Heart right ventricle (tissue), 16 donors: ENCODE results near the gene E2F8. TPM values are rescaled to one million over a fixed set of nuclear protein-coding genes. Genes with fewer than 3 reads are reported as not detected.

Experiments used
- ATAC-seq, 8 donors: fragments of 200-7000 bp; cut with Tn5 transposase; one replicate each; pipeline ENCODE4 v1.9.1; 2020; ENCODE audit warnings: mild to moderate bottlenecking in 8 of 8, moderate library complexity in 8 of 8, moderate number of reproducible peaks in 1 of 8
- DNase-seq, 2 donors: peaks; one replicate each; pipeline ENCODE4 v3.0.0-alpha.2; 2020
- H3K27ac ChIP-seq, 10 donors: fragments of 200-600 bp; sonication (generic) in 2 of 10; one replicate each; pipeline versions ENCODE4 v1.5.0 to v1.8.0; 2020 to 2022; ENCODE audit warnings: mild to moderate bottlenecking in 3 of 10
- H3K27me3 ChIP-seq, 7 donors: fragments of 200-600 bp; one replicate each; pipeline ENCODE4 v1.8.0; 2021 to 2022; ENCODE audit warnings: mild to moderate bottlenecking in 2 of 7
- H3K36me3 ChIP-seq, 9 donors: fragments of 200-600 bp; sonication (generic) in 1 of 9; one replicate each; pipeline versions ENCODE4 v1.5.0 to v1.8.0; 2020 to 2022; ENCODE audit warnings: mild to moderate bottlenecking in 2 of 9
- H3K4me1 ChIP-seq, 9 donors: fragments of 200-600 bp; sonication (generic) in 1 of 9; one replicate each; pipeline versions ENCODE4 v1.5.0 to v1.8.0; 2020 to 2022; ENCODE audit warnings: mild to moderate bottlenecking in 4 of 9
- H3K4me3 ChIP-seq, 10 donors: fragments of 200-600 bp; sonication (generic) in 2 of 10; one replicate each; pipeline versions ENCODE4 v1.5.0 to v1.8.0; 2020 to 2022; ENCODE audit warnings: mild to moderate bottlenecking in 7 of 10, moderate library complexity in 2 of 10
- H3K9me3 ChIP-seq, 11 donors: fragments of 200-600 bp in 10 of 11; sonication (generic) in 2 of 11; one replicate each; pipeline versions ENCODE4 v1.5.0 to v1.8.0; 2013 to 2022; ENCODE audit warnings: mild to moderate bottlenecking in 2 of 11, control low read depth in 1 of 11, moderate library complexity in 1 of 11
- WGBS, 2 donors: extraction: QIAGEN DNeasy Blood & Tissue Kit; methylation state at CpG; one replicate each; pipeline ENCODE4 v1.1.7; 2013; ENCODE audit warnings: inconsistent platforms in 1 of 2; 5-methylcytosine and 5-hydroxymethylcytosine counted together
- intact Hi-C, 10 donors: fragments of 100-400 bp; cut with DNase I; formaldehyde crosslinking; loops; one replicate each; pipeline versions ENCODE4 v1.11.1 to v1.14.2; 2022
- polyA plus RNA-seq, 2 donors: library from polyadenylated mRNA; stranded (reverse); fragments of 200-250 nt; gene quantifications; one replicate each; pipeline ENCODE4 v1.2.3, GENCODE V29; 2013
- total RNA-seq, 10 donors: library from RNA; stranded (reverse); fragmentation: NEBNext Ultra II Directional in 3 of 10; extraction: Animal tissue kit (Norgen Biotek cat#: 25700) in 3 of 10; gene quantifications; one replicate each; pipeline versions ENCODE4 v1.2.1 to v1.2.4, GENCODE V29; 2021 to 2023
- TF ChIP-seq, protein P1 (sequence below), 9 donors: fragments of 200-600 bp; sonication (generic) in 2 of 9; IDR thresholded peaks; one replicate each; pipeline versions ENCODE4 v1.5.0 to v1.8.0; 2021 to 2022; ENCODE audit warnings: antibody characterized with exemption in 9 of 9, mild to moderate bottlenecking in 5 of 9, moderate library complexity in 1 of 9
- donor health status: Arrhythmogenic right ventricular cardiomyopathy.
- donor health status: ischemic (EF 13 %, LVEDD 7.1; RV severe dilation, severe dysfunction).
- donor health status: healthy with polysubstance abuse.
- donor health status: DM: no; HTN: yes; CAD: no.
- donor health status: DM: no; HTN: no; CAD: no.
- donor health status: ischemic (EF 25% LVEDD 6.9; RV normal size, moderate dysfunction).
- donor health status: ischemic (EF 25% LVEDD 5.7; RV mildly dilated, moderate dysfunction).
- donor health status: healthy.
- donor health status: DM: yes; HTN: yes; CAD: no.
- donor health status: Ischemic cardiomyopathy.
- donor health status: ischemic (EF 35%, LVEDD 5.7; RV mildly dilated, moderate dysfunction).
- donor health status: nonischemic (EF 11% LVEDD 7.7; RV severe dilation, severe dysfunction).
- donor health status: DM: yes; HTN: yes; CAD: no.
- donor health status: PGD.
- donor health status: ischemic (EF 29% LVEDD 5.4; RV normal size, mild dysfunction).
- donor health status: nonischemic (EF 23%, LVEDD 6.1; RV moderate dilation, normal function).

The E2F8 gene
- total and polyA plus RNA-seq, 12 donors = 0.73 to 5.0 (median 3.5) TPM

DNA sequence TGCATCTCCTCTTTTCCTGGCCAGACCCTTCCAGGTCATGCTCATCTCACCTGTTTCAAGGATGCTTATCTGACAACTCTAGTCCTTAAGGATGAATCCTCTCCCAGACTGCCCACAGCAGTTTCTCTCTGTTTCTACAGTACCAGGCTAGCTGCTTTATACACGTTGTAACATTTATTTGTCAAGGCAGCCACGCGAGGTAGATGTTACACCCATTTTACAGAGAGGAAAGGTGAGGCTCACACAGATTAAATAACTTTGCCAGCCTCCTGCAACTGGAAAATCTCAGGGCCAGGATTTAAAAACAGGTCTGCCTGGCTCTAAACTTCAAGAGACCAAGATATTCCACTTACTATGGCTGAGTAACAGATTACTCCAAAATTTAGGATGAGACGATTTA, 45.7 kb upstream of the E2F8 start:
- TF ChIP-seq, protein P1, sequence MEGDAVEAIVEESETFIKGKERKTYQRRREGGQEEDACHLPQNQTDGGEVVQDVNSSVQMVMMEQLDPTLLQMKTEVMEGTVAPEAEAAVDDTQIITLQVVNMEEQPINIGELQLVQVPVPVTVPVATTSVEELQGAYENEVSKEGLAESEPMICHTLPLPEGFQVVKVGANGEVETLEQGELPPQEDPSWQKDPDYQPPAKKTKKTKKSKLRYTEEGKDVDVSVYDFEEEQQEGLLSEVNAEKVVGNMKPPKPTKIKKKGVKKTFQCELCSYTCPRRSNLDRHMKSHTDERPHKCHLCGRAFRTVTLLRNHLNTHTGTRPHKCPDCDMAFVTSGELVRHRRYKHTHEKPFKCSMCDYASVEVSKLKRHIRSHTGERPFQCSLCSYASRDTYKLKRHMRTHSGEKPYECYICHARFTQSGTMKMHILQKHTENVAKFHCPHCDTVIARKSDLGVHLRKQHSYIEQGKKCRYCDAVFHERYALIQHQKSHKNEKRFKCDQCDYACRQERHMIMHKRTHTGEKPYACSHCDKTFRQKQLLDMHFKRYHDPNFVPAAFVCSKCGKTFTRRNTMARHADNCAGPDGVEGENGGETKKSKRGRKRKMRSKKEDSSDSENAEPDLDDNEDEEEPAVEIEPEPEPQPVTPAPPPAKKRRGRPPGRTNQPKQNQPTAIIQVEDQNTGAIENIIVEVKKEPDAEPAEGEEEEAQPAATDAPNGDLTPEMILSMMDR (IDR thresholded peaks at IDR 0.05) = no peak
- intact Hi-C loops = no loop called here
- H3K27me3 ChIP-seq = no peaks in the 10 kb centered on the region
- no peaks in the 10 kb centered on the region for H3K36me3 ChIP-seq
- H3K4me1 ChIP-seq = no peaks in the 10 kb centered on the region
- ATAC-seq (no peak), DNase-seq (no peak)
- no peak overlapping the region for H3K4me3 ChIP-seq
- 94% methylated on average over 4 of the region's 4 CpGs for WGBS, 2 donors
- no peaks in the 10 kb centered on the region for H3K9me3 ChIP-seq
- no peak overlapping the region for H3K27ac ChIP-seq

DNA sequence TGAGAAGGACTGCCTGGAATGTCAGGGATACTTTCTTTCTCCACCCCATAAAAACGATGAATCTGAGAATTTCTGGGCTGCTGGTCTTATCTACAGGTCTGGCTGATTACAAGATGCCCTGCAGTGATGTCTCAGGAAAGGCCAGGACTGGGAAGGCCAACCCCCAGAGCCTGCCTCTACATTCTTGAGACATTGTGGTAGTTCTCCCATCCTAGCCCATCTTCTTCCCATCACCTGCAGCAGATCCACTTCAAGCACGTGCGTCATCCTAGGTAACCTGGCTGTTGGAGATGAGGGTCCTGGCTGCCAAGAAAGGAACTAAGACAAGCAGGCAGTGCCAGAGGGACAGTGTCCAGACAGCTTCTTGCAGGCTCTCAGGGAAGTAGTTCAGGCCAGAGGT, 44.1 kb upstream of the E2F8 start:
- no peaks in the 10 kb centered on the region for H3K27me3 ChIP-seq
- H3K36me3 ChIP-seq = no peaks in the 10 kb centered on the region
- H3K27ac ChIP-seq = no peak overlapping the region
- WGBS, 2 donors = 60 to 66% methylated on average over 3 of the region's 3 CpGs
- no peaks in the 10 kb centered on the region for H3K4me1 ChIP-seq
- DNase-seq (no peak), ATAC-seq (no peak)
- no peaks in the 10 kb centered on the region for H3K9me3 ChIP-seq
- TF ChIP-seq, protein P1 (IDR thresholded peaks at IDR 0.05) = no peak
- no peak overlapping the region for H3K4me3 ChIP-seq
- intact Hi-C loops = no loop called here

DNA sequence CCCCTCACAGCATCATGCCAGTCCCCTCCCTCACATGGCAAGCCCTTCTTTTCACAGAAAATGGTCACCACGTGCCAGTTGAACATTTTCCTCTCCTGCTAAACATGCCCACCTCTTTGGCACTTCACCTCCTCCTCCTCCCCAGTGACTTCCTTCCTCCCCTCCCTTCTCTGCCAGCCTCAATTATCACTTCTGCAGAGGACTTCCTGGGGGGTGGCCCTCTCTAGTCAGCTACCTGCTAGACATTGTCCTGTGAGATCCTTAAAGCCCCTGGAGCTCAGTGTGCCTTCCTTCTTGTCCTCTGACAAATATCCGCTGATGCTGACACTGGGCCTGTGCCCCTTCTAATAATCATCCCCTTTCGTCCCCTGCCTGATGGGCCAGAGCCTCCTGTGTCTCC, 43.2 kb upstream of the E2F8 start:
- ATAC-seq = no peak
- Histone ChIP-seq H3K27ac (no peak overlapping the region), H3K9me3 (no peaks in the 10 kb centered on the region), H3K36me3 (no peaks in the 10 kb centered on the region), H3K4me1 (no peaks in the 10 kb centered on the region), H3K27me3 (no peaks in the 10 kb centered on the region), H3K4me3 (no peak overlapping the region)
- TF ChIP-seq, protein P1 (IDR thresholded peaks at IDR 0.05) = no peak
- 54 to 63% methylated on average over 3 of the region's 3 CpGs for WGBS, 2 donors
- intact Hi-C loops = no loop called here
- no peak for DNase-seq

DNA sequence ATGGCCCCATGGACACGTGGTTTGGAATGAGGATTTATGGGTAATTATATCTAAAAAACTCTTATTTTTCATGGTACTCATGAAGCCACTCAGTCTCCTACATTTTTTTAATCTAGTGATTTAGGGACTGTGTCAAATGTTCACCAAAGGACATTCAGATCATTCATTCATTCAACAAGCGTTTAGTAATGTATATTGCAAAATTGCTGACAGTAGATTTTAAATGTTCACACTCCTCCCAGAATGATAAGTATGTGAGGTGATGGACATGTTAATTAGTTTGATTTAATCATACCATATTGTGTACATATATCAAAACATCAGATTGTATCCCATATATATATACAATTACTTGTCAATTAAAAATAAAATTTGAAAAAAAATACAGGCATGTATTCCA, 40.8 kb upstream of the E2F8 start:
- DNase-seq (no peak), ATAC-seq (no peak)
- TF ChIP-seq, protein P1 (IDR thresholded peaks at IDR 0.05) = no peak
- Histone ChIP-seq H3K4me1 (peaks cover 0 to 9% (median 0%) of the 10 kb centered on the region in 9 donors), H3K27ac (no peak overlapping the region), H3K4me3 (no peak overlapping the region), H3K36me3 (no peaks in the 10 kb centered on the region), H3K27me3 (no peaks in the 10 kb centered on the region), H3K9me3 (no peaks in the 10 kb centered on the region)
- WGBS, 2 donors = 70 to 73% methylated on average over 2 of the region's 2 CpGs
- intact Hi-C loops = no loop called here

DNA sequence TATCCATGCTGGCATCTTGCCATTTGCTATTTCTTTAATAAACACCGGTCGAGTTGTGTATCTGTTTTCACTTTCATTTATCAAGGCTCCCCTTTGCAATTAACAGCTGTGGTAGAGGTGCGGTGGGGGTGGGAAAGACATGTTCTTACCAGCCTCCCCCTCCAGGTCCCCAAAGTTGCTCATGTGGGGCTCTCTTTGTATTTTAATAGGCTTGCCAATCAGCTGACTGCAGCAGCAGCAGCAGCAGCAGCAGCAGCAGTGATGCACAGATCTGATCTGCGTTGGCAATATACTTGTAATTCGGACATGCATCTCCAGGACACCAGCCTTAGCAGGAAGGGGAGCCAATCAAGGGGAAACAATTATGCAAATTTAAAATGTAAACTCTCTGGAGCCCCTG, 40.3 kb upstream of the E2F8 start:
- ATAC-seq (no peak), DNase-seq (no peak)
- Histone ChIP-seq H3K9me3 (no peaks in the 10 kb centered on the region), H3K4me1 (peaks cover 0 to 9% (median 0%) of the 10 kb centered on the region in 9 donors), H3K4me3 (no peak overlapping the region), H3K36me3 (no peaks in the 10 kb centered on the region), H3K27ac (no peak overlapping the region), H3K27me3 (no peaks in the 10 kb centered on the region)
- intact Hi-C loops = no loop called here
- WGBS, 2 donors = 42 to 51% methylated on average over 5 of the region's 5 CpGs
- TF ChIP-seq, protein P1 (IDR thresholded peaks at IDR 0.05) = no peak
